Measurements from ENCODE around the gene CPEB4. TPM values are rescaled to one million over a fixed set of nuclear protein-coding genes. Genes with fewer than 3 reads are reported as not detected.

CPEB4 gene
- total RNA-seq, 2 donors from 2014 or later = 9.4 to 11.3 TPM

DNA sequence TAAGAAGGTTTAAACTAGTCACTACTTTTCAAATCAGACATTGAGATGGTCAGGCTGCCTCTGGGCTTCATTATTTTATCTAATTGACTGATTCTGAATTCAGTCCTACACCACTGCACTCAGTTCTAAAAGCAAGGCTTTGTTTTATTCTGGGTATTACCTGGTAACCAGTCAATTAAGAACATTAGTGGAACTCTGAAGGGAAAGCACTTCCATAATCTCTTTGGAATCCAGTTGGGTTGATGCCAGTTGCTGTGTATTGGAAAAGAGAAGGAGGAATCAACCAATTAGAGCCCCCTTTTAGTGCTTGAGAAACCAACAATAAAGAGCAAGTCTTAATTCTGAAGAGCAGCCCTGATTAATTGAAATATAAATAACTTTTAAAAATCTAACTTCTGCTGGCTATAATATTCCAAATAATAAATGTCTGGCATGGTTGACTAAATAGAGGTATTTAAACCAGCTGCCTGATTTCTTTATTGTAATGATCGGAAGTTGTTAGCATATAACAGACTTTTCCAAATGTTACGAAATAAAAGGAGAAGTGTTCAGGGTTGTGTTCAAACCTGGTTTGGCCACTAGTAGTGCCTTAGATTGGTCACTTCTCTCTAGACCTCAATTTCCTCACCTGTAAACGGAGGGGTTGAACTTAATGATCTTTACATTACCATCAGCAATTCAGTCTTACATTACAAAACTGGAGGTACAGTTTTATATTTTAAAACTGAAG, 32.0 kb downstream of the CPEB4 start:
- Histone ChIP-seq H3K27me3 (ENCODE audit: control insufficient read depth, insufficient read depth, low read length, poor library complexity, severe bottlenecking) (no peaks in the 10 kb centered on the region), H3K9ac (ENCODE audit: extremely low read depth, low read length, poor library complexity, severe bottlenecking) (no peak overlapping the region), H3K27ac (ENCODE audit: low read depth, low read length) (no peak overlapping the region), H3K4me3 (ENCODE audit: low read length) (no peak overlapping the region), H3K36me3 (ENCODE audit: control insufficient read depth, insufficient read depth, low read length) (no peaks in the 10 kb centered on the region), H3K4me1 (ENCODE audit: control insufficient read depth, insufficient read depth, low read length) (peaks cover 19% of the 10 kb centered on the region), H3K9me3 (ENCODE audit: control insufficient read depth, low read length) (no peaks in the 10 kb centered on the region)
- H3K4me1 Mint-ChIP-seq = peaks cover 25% of the 10 kb centered on the region
- WGBS, 2 experiments (ENCODE audit: insufficient coverage in 1 of 2, insufficient read length in 1 of 2) = 92% methylated on average over 3 of the region's 3 CpGs; no CpG with 5 or more reads in 1 of the 2 experiments
- H3K27me3 Mint-ChIP-seq (ENCODE audit: insufficient read depth) = no peaks in the 10 kb centered on the region
- H3K27ac Mint-ChIP-seq = no peak overlapping the region
- DNase-seq = no peak
- H3K4me3 Mint-ChIP-seq = no peak overlapping the region
- TF ChIP-seq, protein P1, sequence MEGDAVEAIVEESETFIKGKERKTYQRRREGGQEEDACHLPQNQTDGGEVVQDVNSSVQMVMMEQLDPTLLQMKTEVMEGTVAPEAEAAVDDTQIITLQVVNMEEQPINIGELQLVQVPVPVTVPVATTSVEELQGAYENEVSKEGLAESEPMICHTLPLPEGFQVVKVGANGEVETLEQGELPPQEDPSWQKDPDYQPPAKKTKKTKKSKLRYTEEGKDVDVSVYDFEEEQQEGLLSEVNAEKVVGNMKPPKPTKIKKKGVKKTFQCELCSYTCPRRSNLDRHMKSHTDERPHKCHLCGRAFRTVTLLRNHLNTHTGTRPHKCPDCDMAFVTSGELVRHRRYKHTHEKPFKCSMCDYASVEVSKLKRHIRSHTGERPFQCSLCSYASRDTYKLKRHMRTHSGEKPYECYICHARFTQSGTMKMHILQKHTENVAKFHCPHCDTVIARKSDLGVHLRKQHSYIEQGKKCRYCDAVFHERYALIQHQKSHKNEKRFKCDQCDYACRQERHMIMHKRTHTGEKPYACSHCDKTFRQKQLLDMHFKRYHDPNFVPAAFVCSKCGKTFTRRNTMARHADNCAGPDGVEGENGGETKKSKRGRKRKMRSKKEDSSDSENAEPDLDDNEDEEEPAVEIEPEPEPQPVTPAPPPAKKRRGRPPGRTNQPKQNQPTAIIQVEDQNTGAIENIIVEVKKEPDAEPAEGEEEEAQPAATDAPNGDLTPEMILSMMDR (conservative IDR thresholded peaks at IDR 0.05) = peak; percentile 34
- H3K36me3 Mint-ChIP-seq (ENCODE audit: low read depth) = no peaks in the 10 kb centered on the region
- no peaks in the 10 kb centered on the region for H3K9me3 Mint-ChIP-seq

- WGBS, 2 experiments (ENCODE audit: insufficient coverage in 1 of 2, insufficient read length in 1 of 2) = 98% methylated on average over 3 of the region's 3 CpGs; no CpG with 5 or more reads in 1 of the 2 experiments
- Mint-ChIP-seq H3K4me1 (peaks cover 25% of the 10 kb centered on the region), H3K4me3 (no peak overlapping the region), H3K36me3 (ENCODE audit: low read depth) (no peaks in the 10 kb centered on the region), H3K27me3 (ENCODE audit: insufficient read depth) (no peaks in the 10 kb centered on the region), H3K9me3 (no peaks in the 10 kb centered on the region), H3K27ac (no peak overlapping the region)
- Histone ChIP-seq H3K9ac (ENCODE audit: extremely low read depth, low read length, poor library complexity, severe bottlenecking) (no peak overlapping the region), H3K36me3 (ENCODE audit: control insufficient read depth, insufficient read depth, low read length) (no peaks in the 10 kb centered on the region), H3K27ac (ENCODE audit: low read depth, low read length) (no peak overlapping the region), H3K4me1 (ENCODE audit: control insufficient read depth, insufficient read depth, low read length) (peaks cover 25% of the 10 kb centered on the region), H3K4me3 (ENCODE audit: low read length) (no peak overlapping the region), H3K27me3 (ENCODE audit: control insufficient read depth, insufficient read depth, low read length, poor library complexity, severe bottlenecking) (no peaks in the 10 kb centered on the region), H3K9me3 (ENCODE audit: control insufficient read depth, low read length) (no peaks in the 10 kb centered on the region)
- TF ChIP-seq, protein P1 (conservative IDR thresholded peaks at IDR 0.05) = no peak
- DNase-seq = no peak
Measured at GRCh38 chr5:173920866-173921555, 32.9 kb downstream of the CPEB4 start.

DNA sequence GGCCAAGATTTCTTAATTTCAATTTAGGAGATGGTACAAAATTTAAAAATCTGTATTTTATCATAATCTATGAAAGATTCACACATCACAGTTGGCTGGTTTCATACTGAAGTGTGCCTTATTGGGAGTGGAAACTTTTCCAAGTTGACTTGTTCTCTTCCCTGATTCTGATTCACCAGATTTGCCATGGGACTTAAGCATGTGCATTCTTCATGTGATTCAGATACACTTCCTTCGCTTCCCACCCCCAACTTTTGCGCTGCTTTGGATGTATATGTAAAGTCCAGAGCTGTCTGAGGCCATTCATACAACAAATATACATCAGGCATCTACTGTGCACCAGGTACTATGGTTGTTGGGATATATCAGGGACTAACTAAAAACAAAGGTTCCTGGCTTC, 34.4 kb downstream of the CPEB4 start:
- DNase-seq = no peak

More for the DNA sequence above, 34.4 kb downstream of the CPEB4 start:
- peaks cover 31% of the 10 kb centered on the region for H3K4me1 Mint-ChIP-seq
- H3K4me3 ChIP-seq (ENCODE audit: low read length) = no peak overlapping the region
- no peaks in the 10 kb centered on the region for H3K9me3 ChIP-seq (ENCODE audit: control insufficient read depth, low read length)
- H3K27me3 ChIP-seq (ENCODE audit: control insufficient read depth, insufficient read depth, low read length, poor library complexity, severe bottlenecking) = no peaks in the 10 kb centered on the region
- H3K27ac ChIP-seq (ENCODE audit: low read depth, low read length) = no peak overlapping the region
- H3K36me3 Mint-ChIP-seq (ENCODE audit: low read depth) = no peaks in the 10 kb centered on the region
- no peaks in the 10 kb centered on the region for H3K27me3 Mint-ChIP-seq (ENCODE audit: insufficient read depth)
- H3K9me3 Mint-ChIP-seq = no peaks in the 10 kb centered on the region
- H3K27ac Mint-ChIP-seq = no peak overlapping the region
- H3K4me3 Mint-ChIP-seq = no peak overlapping the region
- H3K36me3 ChIP-seq (ENCODE audit: control insufficient read depth, insufficient read depth, low read length) = no peaks in the 10 kb centered on the region
- no peak overlapping the region for H3K9ac ChIP-seq (ENCODE audit: extremely low read depth, low read length, poor library complexity, severe bottlenecking)
- TF ChIP-seq, protein P1 (conservative IDR thresholded peaks at IDR 0.05) = no peak
- 83% methylated on average over 1 of the region's 2 CpGs; no CpG with 5 or more reads in 1 of the 2 experiments for WGBS, 2 experiments (ENCODE audit: insufficient coverage in 1 of 2, insufficient read length in 1 of 2)
- H3K4me1 ChIP-seq (ENCODE audit: control insufficient read depth, insufficient read depth, low read length) = peaks cover 28% of the 10 kb centered on the region

All from endodermal cell (in vitro differentiated cells).